Keratinocyte (primary cell): ENCODE results near the gene APOBEC3C. TPM values are rescaled to one million over a fixed set of nuclear protein-coding genes. Genes with fewer than 3 reads are reported as not detected.
"Not testable (repeated sequence)": the region's sequence is repeated elsewhere in the genome, so short reads cannot be mapped to it uniquely, and the experiment has no call there.

Experiments
- DNase-seq: peaks from one replicate; pipeline ENCODE4 v3.0.0-alpha.2; 2011; ENCODE audit warnings: low read depth, missing footprints, low spot score
- FAIRE-seq: peaks from 2 replicates; lab custom pipeline; 2011; peaks lifted over from hg19 to GRCh38; lab: Jason Lieb, UNC
- H2AFZ ChIP-seq: 2 replicates; pipeline ENCODE4 v1.6.0; 2012; ENCODE audit warnings: low read length, control low read depth, inconsistent platforms; ENCODE audit not compliant: control insufficient read depth
- H3K27ac ChIP-seq: 2 replicates; pipeline ENCODE4 v1.5.1; 2011; ENCODE audit warnings: low read length; ENCODE audit not compliant: control insufficient read depth, insufficient read depth
- H3K27me3 ChIP-seq: 3 replicates; pipeline ENCODE4 v1.6.0; 2011; ENCODE audit warnings: low read length; ENCODE audit not compliant: control insufficient read depth, insufficient read depth; ENCODE audit errors: extremely low read depth
- H3K36me3 ChIP-seq, 2 experiments: 2 replicates in 1 of 2; 3 replicates in 1 of 2; pipeline ENCODE4 v1.5.1; 2011; ENCODE audit warnings: low read length in 2 of 2, mild to moderate bottlenecking in 1 of 2; ENCODE audit not compliant: control insufficient read depth in 2 of 2, insufficient read depth in 2 of 2; ENCODE audit errors: extremely low read depth in 1 of 2
- H3K4me1 ChIP-seq: 3 replicates; pipeline ENCODE4 v1.5.1; 2011; ENCODE audit warnings: low read length; ENCODE audit not compliant: control insufficient read depth, insufficient read depth; ENCODE audit errors: extremely low read depth
- H3K4me2 ChIP-seq: 3 replicates; pipeline ENCODE4 v1.6.0; 2011; ENCODE audit warnings: low read depth, low read length; ENCODE audit not compliant: control insufficient read depth, insufficient read depth; ENCODE audit errors: extremely low read depth
- H3K4me3 ChIP-seq, 3 experiments: fragments of 200-600 bp in 1 of 3; sonication (generic) in 1 of 3; 2 replicates in 2 of 3; 3 replicates in 1 of 3; pipeline ENCODE4 v1.5.1; 2011 to 2016; ENCODE audit warnings: low read length in 3 of 3, mild to moderate bottlenecking in 3 of 3, control low read depth in 2 of 3, inconsistent platforms in 1 of 3, low read depth in 1 of 3, mixed read lengths in 1 of 3, mixed run types in 1 of 3, moderate library complexity in 1 of 3; ENCODE audit not compliant: control insufficient read depth in 2 of 3, insufficient read depth in 2 of 3; ENCODE audit errors: extremely low read depth in 1 of 3
- H3K79me2 ChIP-seq: 2 replicates; pipeline ENCODE4 v1.6.0; 2012; ENCODE audit warnings: low read length; ENCODE audit not compliant: control insufficient read depth, insufficient read depth
- H3K9ac ChIP-seq: 3 replicates; pipeline ENCODE4 v1.6.0; 2011; ENCODE audit warnings: low read length; ENCODE audit not compliant: control insufficient read depth, insufficient read depth; ENCODE audit errors: extremely low read depth
- H3K9me1 ChIP-seq: 3 replicates; pipeline ENCODE4 v1.6.0; 2011; ENCODE audit warnings: low read length; ENCODE audit not compliant: control insufficient read depth, insufficient read depth; ENCODE audit errors: extremely low read depth
- H3K9me3 ChIP-seq: 2 replicates; pipeline ENCODE4 v1.5.1; 2012; ENCODE audit warnings: low read depth, low read length; ENCODE audit not compliant: control insufficient read depth
- H4K20me1 ChIP-seq: 3 replicates; pipeline ENCODE4 v1.6.0; 2011; ENCODE audit warnings: low read length; ENCODE audit not compliant: control insufficient read depth, insufficient read depth; ENCODE audit errors: extremely low read depth
- EZH2 ChIP-seq: IDR thresholded peaks from one replicate; pipeline ENCODE4 v1.6.1; 2012; ENCODE audit warnings: inconsistent platforms, mild to moderate bottlenecking, low read length, moderate library complexity
- dilution Hi-C: fragments of 300-500 bp; cut with MboI; formaldehyde crosslinking; loops from one replicate; pipeline ENCODE4 v1.7.0; 2020; ENCODE audit warnings: low sequenced_read_pairs; ENCODE audit not compliant: extremely low pct_ligation_motif_present
- polyA plus RNA-seq, 5 experiments: library from polyadenylated mRNA; depleted of rRNA in 3 of 5; stranded (reverse) in 3 of 5; stranded (forward) in 1 of 5; unstranded in 1 of 5; fragments of >200 nt; gene quantifications; 1 replicate in 1 of 5; 2 replicates in 3 of 5; 3 replicates in 1 of 5; pipeline versions ENCODE4 v1.2.1 to v1.2.3, GENCODE V29; 2011 to 2012; ENCODE audit warnings: missing spikeins in 2 of 5, low read depth in 1 of 5, low replicate concordance in 1 of 5
- TF ChIP-seq, protein P1 (sequence below), 3 experiments: IDR thresholded peaks in 1 of 3; conservative IDR thresholded peaks in 1 of 3; optimal IDR thresholded peaks in 1 of 3; 2 replicates in 2 of 3; 3 replicates in 1 of 3; pipeline versions ENCODE3 to v1.5.1; 2011; ENCODE audit warnings: low read length in 3 of 3, mild to moderate bottlenecking in 3 of 3, moderate library complexity in 2 of 3, control low read depth in 1 of 3, inconsistent platforms in 1 of 3; ENCODE audit not compliant: insufficient read depth in 2 of 3; ENCODE audit errors: extremely low read depth in 1 of 3

Gene APOBEC3C
- polyA plus RNA-seq, 1 donor (not counting 4 experiments of a cell fraction or from before 2014, with no cell fraction given), result 34.7 TPM

GRCh38 chr22:39041908-39042307 lies 27.9 kb downstream of the APOBEC3C start:
- H4K20me1 ChIP-seq, result no peaks in the 10 kb centered on the region
- no peaks in the 10 kb centered on the region for H3K9me1 ChIP-seq
- H3K79me2 ChIP-seq, result peaks cover 7% of the 10 kb centered on the region
- no peak overlapping the region for H3K9ac ChIP-seq
- H3K4me3 ChIP-seq, result no peak overlapping the region
- H3K27ac ChIP-seq, result no peak overlapping the region
- FAIRE-seq, result no peak
- peak overlapping the region; percentile 80 for H3K4me2 ChIP-seq
- H3K4me1 ChIP-seq, result peaks cover 3% of the 10 kb centered on the region
- no peak overlapping the region for H2AFZ ChIP-seq
- H3K9me3 ChIP-seq, result no peaks in the 10 kb centered on the region
- peaks cover 0 to 1% of the 10 kb centered on the region in 2 experiments for H3K36me3 ChIP-seq
- dilution Hi-C loops, result no loop called here
- TF ChIP-seq, protein P1, sequence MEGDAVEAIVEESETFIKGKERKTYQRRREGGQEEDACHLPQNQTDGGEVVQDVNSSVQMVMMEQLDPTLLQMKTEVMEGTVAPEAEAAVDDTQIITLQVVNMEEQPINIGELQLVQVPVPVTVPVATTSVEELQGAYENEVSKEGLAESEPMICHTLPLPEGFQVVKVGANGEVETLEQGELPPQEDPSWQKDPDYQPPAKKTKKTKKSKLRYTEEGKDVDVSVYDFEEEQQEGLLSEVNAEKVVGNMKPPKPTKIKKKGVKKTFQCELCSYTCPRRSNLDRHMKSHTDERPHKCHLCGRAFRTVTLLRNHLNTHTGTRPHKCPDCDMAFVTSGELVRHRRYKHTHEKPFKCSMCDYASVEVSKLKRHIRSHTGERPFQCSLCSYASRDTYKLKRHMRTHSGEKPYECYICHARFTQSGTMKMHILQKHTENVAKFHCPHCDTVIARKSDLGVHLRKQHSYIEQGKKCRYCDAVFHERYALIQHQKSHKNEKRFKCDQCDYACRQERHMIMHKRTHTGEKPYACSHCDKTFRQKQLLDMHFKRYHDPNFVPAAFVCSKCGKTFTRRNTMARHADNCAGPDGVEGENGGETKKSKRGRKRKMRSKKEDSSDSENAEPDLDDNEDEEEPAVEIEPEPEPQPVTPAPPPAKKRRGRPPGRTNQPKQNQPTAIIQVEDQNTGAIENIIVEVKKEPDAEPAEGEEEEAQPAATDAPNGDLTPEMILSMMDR (optimal IDR thresholded peaks at IDR 0.05 in 1 of 3, IDR thresholded peaks at IDR 0.05 in 1 of 3, conservative IDR thresholded peaks at IDR 0.05 in 1 of 3; ENCODE audit: extremely low read depth in 1 of 3, insufficient read depth in 2 of 3, low read length in 3 of 3), result no peak
- no peak for TF ChIP-seq EZH2
- DNase-seq, result no peak
- H3K27me3 ChIP-seq, result no peaks in the 10 kb centered on the region

DNA sequence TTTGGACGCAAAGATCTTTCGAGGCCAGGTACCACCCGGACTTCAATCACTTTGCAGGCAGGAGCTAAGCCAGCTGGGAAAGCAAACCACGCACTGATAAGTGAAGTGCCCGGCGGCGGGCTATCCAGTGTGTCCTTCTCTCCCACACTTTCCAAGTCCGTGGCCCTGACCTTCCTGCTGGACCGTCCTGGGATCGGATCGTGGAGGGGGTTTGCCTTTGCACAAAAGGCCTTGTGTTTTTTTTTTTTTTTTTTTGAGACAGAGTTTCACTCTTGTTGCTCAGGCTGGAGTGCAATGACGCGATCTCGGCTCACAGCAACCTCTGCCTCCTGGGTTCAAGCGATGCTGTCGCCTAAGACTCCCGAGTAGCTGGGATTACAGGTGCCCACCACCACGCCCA lies 29.0 kb downstream of the APOBEC3C start:
- H3K9me1 ChIP-seq, H3K27me3 ChIP-seq, H3K9ac ChIP-seq, H2AFZ ChIP-seq, dilution Hi-C loops, DNase-seq, H3K27ac ChIP-seq, H3K79me2 ChIP-seq, H3K4me1 ChIP-seq, FAIRE-seq, H3K36me3 ChIP-seq, H4K20me1 ChIP-seq, H3K4me2 ChIP-seq, H3K9me3 ChIP-seq, H3K4me3 ChIP-seq: not testable (repeated sequence)

DNA sequence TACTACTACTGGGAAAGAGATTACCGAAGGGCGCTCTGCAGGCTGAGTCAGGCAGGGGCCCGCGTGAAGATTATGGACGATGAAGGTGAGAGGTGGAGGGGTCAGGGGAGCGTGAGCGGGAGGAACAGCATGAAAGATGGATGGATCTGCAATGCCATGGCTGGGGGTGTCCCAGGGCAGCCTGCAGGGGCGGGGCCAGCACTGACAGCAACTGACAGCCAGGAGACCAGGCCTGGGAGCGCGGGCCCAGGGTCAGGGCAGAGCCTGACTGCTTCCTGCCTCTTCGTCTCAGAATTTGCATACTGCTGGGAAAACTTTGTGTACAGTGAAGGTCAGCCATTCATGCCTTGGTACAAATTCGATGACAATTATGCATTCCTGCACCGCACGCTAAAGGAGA lies 31.1 kb downstream of the APOBEC3C start:
- H3K9me3 ChIP-seq, DNase-seq, H3K27ac ChIP-seq, H3K79me2 ChIP-seq, H3K4me1 ChIP-seq, H3K36me3 ChIP-seq, H2AFZ ChIP-seq, H3K9ac ChIP-seq, H3K4me3 ChIP-seq, FAIRE-seq, dilution Hi-C loops, H4K20me1 ChIP-seq, H3K27me3 ChIP-seq, H3K9me1 ChIP-seq, H3K4me2 ChIP-seq: not testable (repeated sequence)

GRCh38 chr22:39049486-39049885 lies 35.4 kb downstream of the APOBEC3C start:
- H3K9me3 ChIP-seq, H3K9me1 ChIP-seq, H3K4me1 ChIP-seq, DNase-seq, H3K27ac ChIP-seq, H3K4me3 ChIP-seq, H2AFZ ChIP-seq, H3K27me3 ChIP-seq, H3K79me2 ChIP-seq, H3K9ac ChIP-seq, H4K20me1 ChIP-seq, H3K36me3 ChIP-seq, FAIRE-seq, dilution Hi-C loops, H3K4me2 ChIP-seq: not testable (repeated sequence)
